Measurements from ENCODE around the gene C2orf68.

- no peak for TF ChIP-seq EZH2 (IDR thresholded peaks at IDR 0.05; ENCODE audit: low read length, unreplicated experiment)
- TF ChIP-seq, protein P1, sequence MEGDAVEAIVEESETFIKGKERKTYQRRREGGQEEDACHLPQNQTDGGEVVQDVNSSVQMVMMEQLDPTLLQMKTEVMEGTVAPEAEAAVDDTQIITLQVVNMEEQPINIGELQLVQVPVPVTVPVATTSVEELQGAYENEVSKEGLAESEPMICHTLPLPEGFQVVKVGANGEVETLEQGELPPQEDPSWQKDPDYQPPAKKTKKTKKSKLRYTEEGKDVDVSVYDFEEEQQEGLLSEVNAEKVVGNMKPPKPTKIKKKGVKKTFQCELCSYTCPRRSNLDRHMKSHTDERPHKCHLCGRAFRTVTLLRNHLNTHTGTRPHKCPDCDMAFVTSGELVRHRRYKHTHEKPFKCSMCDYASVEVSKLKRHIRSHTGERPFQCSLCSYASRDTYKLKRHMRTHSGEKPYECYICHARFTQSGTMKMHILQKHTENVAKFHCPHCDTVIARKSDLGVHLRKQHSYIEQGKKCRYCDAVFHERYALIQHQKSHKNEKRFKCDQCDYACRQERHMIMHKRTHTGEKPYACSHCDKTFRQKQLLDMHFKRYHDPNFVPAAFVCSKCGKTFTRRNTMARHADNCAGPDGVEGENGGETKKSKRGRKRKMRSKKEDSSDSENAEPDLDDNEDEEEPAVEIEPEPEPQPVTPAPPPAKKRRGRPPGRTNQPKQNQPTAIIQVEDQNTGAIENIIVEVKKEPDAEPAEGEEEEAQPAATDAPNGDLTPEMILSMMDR (conservative IDR thresholded peaks at IDR 0.05; ENCODE audit: low read depth, low read length) = peak; percentile 74
Measured at GRCh38 chr2:85648619-85649018, 36.8 kb upstream of the C2orf68 start.
